GM23248 (cell line): ENCODE data around the gene SND1.

Source experiments
- EZH2 ChIP-seq: fragments of 200-600 bp; sonication (generic); IDR thresholded peaks from 2 replicates; pipeline ENCODE4 v1.6.1; 2018; ENCODE audit warnings: antibody characterized with exemption, mild to moderate bottlenecking; ENCODE audit not compliant: insufficient read depth, poor library complexity, severe bottlenecking
- EZH2phosphoT487 ChIP-seq: fragments of 200-600 bp; sonication (generic); IDR thresholded peaks from 2 replicates; pipeline ENCODE4 v1.6.1; 2018; ENCODE audit warnings: antibody characterized with exemption, moderate library complexity, mild to moderate bottlenecking, low read depth; ENCODE audit not compliant: insufficient read depth

- no peak for TF ChIP-seq EZH2
- TF ChIP-seq EZH2phosphoT487: no peak
Measured at GRCh38 chr7:128115336-128115820, 463.4 kb downstream of the SND1 start.
